ENCODE data around the gene ATG12. TPM values are rescaled to one million over a fixed set of nuclear protein-coding genes. Genes with fewer than 3 reads are reported as not detected.

ATG12 gene
- total RNA-seq, 1 experiment from 2014 or later: 48.7 TPM

DNA sequence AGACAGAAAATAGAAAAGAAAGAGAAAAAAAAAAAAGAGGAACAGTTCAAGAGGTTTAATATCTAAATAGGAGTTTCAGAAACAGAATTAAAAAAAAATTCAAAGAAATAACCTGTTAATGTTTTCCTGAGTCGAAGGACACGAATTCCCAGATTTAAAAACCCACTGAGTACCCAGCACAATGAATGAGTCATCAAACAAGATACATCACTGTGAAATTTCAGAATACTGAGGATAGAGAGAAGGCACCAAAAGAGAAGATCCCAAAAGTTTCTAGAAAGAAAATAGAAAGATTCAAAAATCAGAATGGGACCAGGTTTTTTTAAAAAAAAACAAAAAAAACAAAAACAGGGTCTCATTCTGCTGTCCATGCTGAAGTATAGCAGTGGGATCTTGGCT lies 33.7 kb downstream of the ATG12 start:
- Histone ChIP-seq H3K79me2 (ENCODE audit: low read depth) (no peaks in the 10 kb centered on the region), H3K9me3 (ENCODE audit: insufficient read depth, low read depth) (no peaks in the 10 kb centered on the region), H3K36me3 (ENCODE audit: low read depth) (no peaks in the 10 kb centered on the region), H3K27ac (no peak overlapping the region), H3K4me2 (no peak overlapping the region), H4K20me1 (ENCODE audit: insufficient read depth) (no peaks in the 10 kb centered on the region), H3F3A (ENCODE audit: insufficient read depth, low read depth) (no peaks in the 10 kb centered on the region), H3K4me1 (replicated peaks; ENCODE audit: insufficient read depth) (peaks cover 10% of the 10 kb centered on the region), H3K27me3 (ENCODE audit: insufficient read depth, low read depth) (no peaks in the 10 kb centered on the region), H3K4me3 (no peak overlapping the region), H2AFZ (no peak overlapping the region), H3K9me2 (ENCODE audit: insufficient read depth) (no peaks in the 10 kb centered on the region; the same call in 1 of the 2 replicates)
- DNase-seq: no peak
- no TSS peak for BruUV-seq (replicated peaks)
- CTCF ChIA-PET: no interaction called here
- intact Hi-C loops (cut with micrococcal nuclease; ENCODE audit: unreplicated experiment): no loop called here
- TF ChIP-seq CTCF (conservative IDR thresholded peaks at IDR 0.05) (no peak), EZH2 (IDR thresholded peaks at IDR 0.05; ENCODE audit: low read depth) (no peak)
- POLR2A ChIA-PET (ENCODE audit: unreplicated experiment): no interaction called here

DNA sequence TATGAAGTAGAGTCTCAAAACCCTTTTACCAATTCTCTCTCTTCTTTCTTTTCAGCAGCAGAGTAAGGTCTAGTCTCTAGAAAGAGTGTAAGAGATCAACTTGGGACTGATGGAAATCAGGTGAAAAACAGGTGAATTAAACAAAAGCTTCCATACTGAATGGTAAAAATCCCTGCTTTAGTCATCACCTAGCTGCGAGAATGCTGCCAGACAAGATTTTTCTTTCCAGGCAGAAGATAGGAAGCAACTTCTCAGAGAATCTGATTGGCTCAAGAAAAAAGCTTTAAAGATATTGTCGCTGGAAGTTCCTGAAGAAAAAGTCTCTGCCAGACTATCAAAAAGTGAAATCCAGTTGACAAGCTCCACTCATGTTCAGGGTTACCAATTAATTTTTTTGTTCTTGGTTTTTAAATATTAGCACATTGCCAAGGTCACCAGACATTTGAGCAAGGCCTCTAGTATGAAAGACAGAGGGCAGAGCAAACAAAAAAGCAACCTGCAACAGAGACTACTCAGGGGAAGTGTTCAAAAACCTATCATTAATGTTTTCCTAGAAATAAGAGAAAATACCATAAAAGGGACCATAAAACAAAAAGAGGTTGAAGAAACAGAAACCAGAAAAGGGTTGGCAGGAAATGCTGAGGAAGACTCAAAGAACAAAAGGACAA lies 34.2 kb downstream of the ATG12 start:
- TF ChIP-seq CTCF (conservative IDR thresholded peaks at IDR 0.05) (no peak), EZH2 (IDR thresholded peaks at IDR 0.05; ENCODE audit: low read depth) (no peak)
- intact Hi-C loops (cut with micrococcal nuclease; ENCODE audit: unreplicated experiment): no loop called here
- CTCF ChIA-PET: no interaction called here
- Histone ChIP-seq H3F3A (ENCODE audit: insufficient read depth, low read depth) (no peaks in the 10 kb centered on the region), H3K9me3 (ENCODE audit: insufficient read depth, low read depth) (no peaks in the 10 kb centered on the region), H3K4me1 (replicated peaks; ENCODE audit: insufficient read depth) (peaks cover 10% of the 10 kb centered on the region), H3K79me2 (ENCODE audit: low read depth) (no peaks in the 10 kb centered on the region), H3K27me3 (ENCODE audit: insufficient read depth, low read depth) (no peaks in the 10 kb centered on the region), H3K4me2 (no peak overlapping the region), H3K9me2 (ENCODE audit: insufficient read depth) (no peaks in the 10 kb centered on the region; the same call in 1 of the 2 replicates), H4K20me1 (ENCODE audit: insufficient read depth) (no peaks in the 10 kb centered on the region), H2AFZ (no peak overlapping the region), H3K27ac (no peak overlapping the region), H3K36me3 (ENCODE audit: low read depth) (no peaks in the 10 kb centered on the region), H3K4me3 (no peak overlapping the region)
- no TSS peak for BruUV-seq (replicated peaks)
- POLR2A ChIA-PET (ENCODE audit: unreplicated experiment): no interaction called here
- DNase-seq: no peak

GRCh38 chr5:115801984-115802383 lies 39.4 kb downstream of the ATG12 start:
- intact Hi-C loops (cut with micrococcal nuclease; ENCODE audit: unreplicated experiment): no loop called here
- Histone ChIP-seq H3K9me2 (ENCODE audit: insufficient read depth) (no peaks in the 10 kb centered on the region), H3K27me3 (ENCODE audit: insufficient read depth, low read depth) (no peaks in the 10 kb centered on the region), H3K4me3 (no peak overlapping the region), H3K36me3 (ENCODE audit: low read depth) (no peaks in the 10 kb centered on the region), H3K27ac (no peak overlapping the region), H3K9me3 (ENCODE audit: insufficient read depth, low read depth) (no peaks in the 10 kb centered on the region), H3K4me1 (replicated peaks; ENCODE audit: insufficient read depth) (peaks cover 6% of the 10 kb centered on the region), H3F3A (ENCODE audit: insufficient read depth, low read depth) (no peaks in the 10 kb centered on the region), H3K79me2 (ENCODE audit: low read depth) (no peaks in the 10 kb centered on the region), H4K20me1 (ENCODE audit: insufficient read depth) (no peaks in the 10 kb centered on the region), H3K4me2 (no peak overlapping the region), H2AFZ (no peak overlapping the region)
- no TSS peak for BruUV-seq (replicated peaks)
- TF ChIP-seq CTCF (conservative IDR thresholded peaks at IDR 0.05) (no peak), EZH2 (IDR thresholded peaks at IDR 0.05; ENCODE audit: low read depth) (no peak)
- no peak for DNase-seq
- CTCF ChIA-PET: no interaction called here
- POLR2A ChIA-PET (ENCODE audit: unreplicated experiment): no interaction called here

All from PC-9 (cell line).